Transverse colon (tissue), 4 donors: ENCODE data around the gene NPEPL1. TPM values are rescaled to one million over a fixed set of nuclear protein-coding genes. Genes with fewer than 3 reads are reported as not detected.

ENCODE experiments used
- DNase-seq: peaks from one replicate; pipeline ENCODE4 v3.0.0-alpha.2; 2019
- H3K27ac ChIP-seq, 4 donors: fragments of 200-600 bp; sonication (generic); 2 replicates each; pipeline ENCODE4 v1.5.1; 2016 to 2018; ENCODE audit warnings: inconsistent platforms in 4 of 4
- H3K27me3 ChIP-seq: fragments of 200-600 bp; sonication (generic); 2 replicates; pipeline ENCODE4 v1.5.1; 2017; ENCODE audit warnings: inconsistent platforms
- H3K36me3 ChIP-seq, 4 donors: fragments of 200-600 bp; sonication (generic); 2 replicates each; pipeline ENCODE4 v1.5.1; 2017 to 2019; ENCODE audit warnings: inconsistent platforms in 4 of 4
- H3K4me1 ChIP-seq, 4 donors: fragments of 200-600 bp; sonication (generic); 2 replicates each; pipeline ENCODE4 v1.5.1; 2017 to 2020; ENCODE audit warnings: inconsistent platforms in 4 of 4
- H3K4me3 ChIP-seq, 4 donors: fragments of 200-600 bp; sonication (generic); 1 replicate in 1 of 4; 2 replicates in 3 of 4; pipeline versions ENCODE4 v1.5.1 to v1.6.1; 2017 to 2019; ENCODE audit warnings: inconsistent platforms in 4 of 4
- H3K9me3 ChIP-seq, 2 donors: fragments of 200-600 bp; sonication (generic); 2 replicates each; pipeline ENCODE4 v1.5.1; 2017 to 2019; ENCODE audit warnings: inconsistent platforms in 2 of 2
- EP300 ChIP-seq: sonication (generic); formaldehyde crosslinking; IDR thresholded peaks from one replicate; pipeline ENCODE4 v1.6.1; 2017; ENCODE audit warnings: antibody characterized with exemption, low read depth
- POLR2A ChIP-seq: fragments of 450-650 bp; IDR thresholded peaks from one replicate; pipeline ENCODE4 v1.6.1; 2016; ENCODE audit warnings: antibody characterized with exemption, mild to moderate bottlenecking, moderate library complexity
- POLR2AphosphoS5 ChIP-seq, 3 donors: sonication (generic); formaldehyde crosslinking; IDR thresholded peaks; one replicate each; pipeline ENCODE4 v1.6.1; 2016; ENCODE audit warnings: antibody characterized with exemption in 3 of 3
- whole genome bisulfite sequencing, 2 donors: methylation state at CpG; one replicate each; pipeline ENCODE4 v1.1.5; 2018; ENCODE audit warnings: low coverage in 1 of 2; 5-methylcytosine and 5-hydroxymethylcytosine counted together
- in situ Hi-C, 4 donors: fragments of 200-750 bp; cut with MboI; loops; one replicate each; pipeline versions ENCODE4 v1.15.0 to v1.15.1; 2017; ENCODE audit warnings: low sequenced_read_pairs in 3 of 4, low pct_ligation_motif_present in 1 of 4, low pct_unique_long_range_greater_than_20kb in 1 of 4
- intact Hi-C: fragments of 100-400 bp; cut with DNase I; formaldehyde crosslinking; loops from one replicate; pipeline ENCODE4 v1.15.1; 2023; ENCODE audit warnings: low total_unique reads
- total RNA-seq, 4 donors: library from RNA; depleted of rRNA; stranded (reverse); fragments of >200 nt; gene quantifications; one replicate each; pipeline ENCODE4 v1.1.0, GENCODE V29; 2016
- TF ChIP-seq, protein P1 (sequence below), 5 experiments: fragments of 200-600 bp in 3 of 5; fragments of 450-650 bp in 2 of 5; sonication (generic) in 3 of 5; IDR thresholded peaks; 1 replicate in 2 of 5; 2 replicates in 3 of 5; pipeline ENCODE4 v1.5.1; 2016 to 2017; ENCODE audit warnings: antibody characterized with exemption in 5 of 5, inconsistent platforms in 3 of 5, mild to moderate bottlenecking in 2 of 5, moderate library complexity in 1 of 5

The NPEPL1 gene
- total RNA-seq, 4 donors from 2014 or later: 33.3 to 109 (median 66.9) TPM

DNA sequence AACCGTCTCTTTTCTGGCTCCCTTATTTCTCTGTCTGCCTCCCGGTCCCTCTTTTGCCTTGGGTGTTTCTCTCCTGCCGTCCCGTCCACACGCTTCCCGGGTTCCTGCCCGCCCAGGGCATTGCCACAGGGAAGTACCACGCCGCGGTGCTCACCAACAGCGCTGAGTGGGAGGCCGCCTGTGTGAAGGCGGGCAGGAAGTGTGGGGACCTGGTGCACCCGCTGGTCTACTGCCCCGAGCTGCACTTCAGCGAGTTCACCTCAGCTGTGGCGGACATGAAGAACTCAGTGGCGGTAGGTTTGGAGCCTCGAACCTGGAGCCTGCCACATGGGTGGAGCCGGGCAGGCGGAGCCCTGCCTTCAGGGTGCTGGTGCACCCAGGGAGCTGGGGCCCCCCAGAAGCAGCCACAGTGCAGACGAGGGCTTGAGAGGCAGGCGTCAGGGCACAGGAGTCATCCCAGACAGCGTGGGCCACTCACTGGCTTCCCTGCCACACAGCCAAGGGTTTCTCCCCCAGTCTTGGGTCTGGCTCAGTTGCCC, 21.3 kb downstream of the NPEPL1 start:
- Histone ChIP-seq H3K9me3 (no peaks in the 10 kb centered on the region), H3K27ac (no peak overlapping the region), H3K27me3 (no peaks in the 10 kb centered on the region), H3K4me1 (no peaks in the 10 kb centered on the region), H3K4me3 (no peak overlapping the region), H3K36me3 (no peaks in the 10 kb centered on the region)
- intact Hi-C loops (no loop called here), in situ Hi-C loops (no loop called here)
- peak; percentile 6 for DNase-seq
- TF ChIP-seq POLR2A (no peak), EP300 (no peak), POLR2AphosphoS5 (IDR thresholded peaks at IDR 0.05) (no peak)
- TF ChIP-seq, protein P1, sequence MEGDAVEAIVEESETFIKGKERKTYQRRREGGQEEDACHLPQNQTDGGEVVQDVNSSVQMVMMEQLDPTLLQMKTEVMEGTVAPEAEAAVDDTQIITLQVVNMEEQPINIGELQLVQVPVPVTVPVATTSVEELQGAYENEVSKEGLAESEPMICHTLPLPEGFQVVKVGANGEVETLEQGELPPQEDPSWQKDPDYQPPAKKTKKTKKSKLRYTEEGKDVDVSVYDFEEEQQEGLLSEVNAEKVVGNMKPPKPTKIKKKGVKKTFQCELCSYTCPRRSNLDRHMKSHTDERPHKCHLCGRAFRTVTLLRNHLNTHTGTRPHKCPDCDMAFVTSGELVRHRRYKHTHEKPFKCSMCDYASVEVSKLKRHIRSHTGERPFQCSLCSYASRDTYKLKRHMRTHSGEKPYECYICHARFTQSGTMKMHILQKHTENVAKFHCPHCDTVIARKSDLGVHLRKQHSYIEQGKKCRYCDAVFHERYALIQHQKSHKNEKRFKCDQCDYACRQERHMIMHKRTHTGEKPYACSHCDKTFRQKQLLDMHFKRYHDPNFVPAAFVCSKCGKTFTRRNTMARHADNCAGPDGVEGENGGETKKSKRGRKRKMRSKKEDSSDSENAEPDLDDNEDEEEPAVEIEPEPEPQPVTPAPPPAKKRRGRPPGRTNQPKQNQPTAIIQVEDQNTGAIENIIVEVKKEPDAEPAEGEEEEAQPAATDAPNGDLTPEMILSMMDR (IDR thresholded peaks at IDR 0.05): no peak
- WGBS, 2 donors: 93% methylated on average over 24 of the region's 24 CpGs; no CpG with 5 or more reads in 1 of the 2 donors

DNA sequence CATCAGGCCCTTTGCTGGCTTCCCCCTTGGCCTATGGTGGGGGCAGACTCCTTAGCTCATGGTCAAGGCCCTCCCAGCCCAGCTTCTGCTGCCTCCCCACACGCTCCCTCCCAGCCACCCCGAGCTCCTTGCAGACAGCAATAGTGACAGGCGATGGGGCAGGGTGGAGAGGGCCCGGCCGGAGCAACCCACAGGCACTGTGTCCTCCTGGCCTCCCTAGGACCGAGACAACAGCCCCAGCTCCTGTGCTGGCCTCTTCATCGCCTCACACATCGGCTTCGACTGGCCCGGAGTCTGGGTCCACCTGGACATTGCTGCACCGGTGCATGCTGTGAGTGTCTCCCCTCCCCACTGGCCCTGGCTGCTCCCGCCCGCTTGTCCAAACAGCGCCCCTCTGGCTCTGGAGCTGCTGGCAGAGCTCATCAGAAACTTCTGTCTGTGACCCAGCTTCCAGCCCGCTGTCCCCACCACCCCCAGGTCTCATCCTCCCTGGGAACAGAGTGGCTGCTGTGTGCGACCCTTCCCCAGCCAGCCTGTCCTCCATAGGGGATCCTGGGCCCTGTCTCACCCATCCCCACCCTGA, 21.8 kb downstream of the NPEPL1 start:
- Histone ChIP-seq H3K4me1 (no peaks in the 10 kb centered on the region), H3K36me3 (no peaks in the 10 kb centered on the region), H3K27ac (no peak overlapping the region), H3K27me3 (no peaks in the 10 kb centered on the region), H3K4me3 (no peak overlapping the region), H3K9me3 (no peaks in the 10 kb centered on the region)
- intact Hi-C loops (no loop called here), in situ Hi-C loops (no loop called here)
- 92% methylated on average over 16 of the region's 16 CpGs; no CpG with 5 or more reads in 1 of the 2 donors for WGBS, 2 donors
- peak; percentile 7 for DNase-seq
- no peak for TF ChIP-seq POLR2AphosphoS5 (IDR thresholded peaks at IDR 0.05)
- TF ChIP-seq POLR2A: no peak
- no peak for TF ChIP-seq EP300
- TF ChIP-seq, protein P1 (IDR thresholded peaks at IDR 0.05): no peak

- Histone ChIP-seq H3K27ac (no peak overlapping the region), H3K36me3 (no peaks in the 10 kb centered on the region), H3K4me1 (no peaks in the 10 kb centered on the region), H3K4me3 (no peak overlapping the region), H3K9me3 (no peaks in the 10 kb centered on the region), H3K27me3 (no peaks in the 10 kb centered on the region)
- in situ Hi-C loops (no loop called here), intact Hi-C loops (no loop called here)
- 92% methylated on average over 13 of the region's 14 CpGs; no CpG with 5 or more reads in 1 of the 2 donors for WGBS, 2 donors
- DNase-seq: no peak
- TF ChIP-seq EP300 (no peak), POLR2AphosphoS5 (IDR thresholded peaks at IDR 0.05) (no peak), POLR2A (no peak)
- TF ChIP-seq, protein P1 (IDR thresholded peaks at IDR 0.05): no peak
These were observed 22.3 kb downstream of the NPEPL1 start for GRCh38 chr20:58714923-58715351.

GRCh38 chr20:58715391-58715800, 22.8 kb downstream of the NPEPL1 start:
- Histone ChIP-seq H3K27me3 (no peaks in the 10 kb centered on the region), H3K36me3 (no peaks in the 10 kb centered on the region), H3K9me3 (no peaks in the 10 kb centered on the region), H3K4me3 (no peak overlapping the region), H3K4me1 (no peaks in the 10 kb centered on the region), H3K27ac (no peak overlapping the region)
- in situ Hi-C loops: no loop called here
- 60 to 76% methylated on average over 1 to 10 of the region's 11 CpGs for WGBS, 2 donors
- TF ChIP-seq, protein P1 (IDR thresholded peaks at IDR 0.05): no peak
- TF ChIP-seq EP300 (no peak), POLR2AphosphoS5 (IDR thresholded peaks at IDR 0.05) (no peak), POLR2A (no peak)
- intact Hi-C loops: no loop called here
- no peak for DNase-seq
